H1 (cell line): Measurements from ENCODE around the gene KRTAP6-1. TPM values are rescaled to one million over a fixed set of nuclear protein-coding genes. Genes with fewer than 3 reads are reported as not detected.

Experiments used
- NANOG ChIP-seq: IDR thresholded peaks from 2 replicates; pipeline ENCODE4 v1.6.1; 2011; ENCODE audit warnings: low read length, low read depth, mild to moderate bottlenecking, inconsistent platforms; ENCODE audit not compliant: insufficient read depth, poor library complexity, severe bottlenecking
- polyA plus RNA-seq, 7 experiments: library from polyadenylated mRNA; depleted of rRNA in 3 of 7; stranded (reverse) in 5 of 7; unstranded in 2 of 7; fragments of >200 nt in 5 of 7; fragments of 200-250 nt in 2 of 7; gene quantifications; 1 replicate in 5 of 7; 2 replicates in 1 of 7; 4 replicates in 1 of 7; pipeline versions ENCODE4 v1.2.1 to v1.2.3, GENCODE V29; 2011 to 2013; ENCODE audit warnings: missing spikeins in 2 of 7, mixed read lengths in 2 of 7
- total RNA-seq: library from RNA; stranded (reverse); fragmentation: NEBNext Ultra II Directional; extraction: Animal tissue kit (Norgen Biotek cat#: 25700); gene quantifications from 2 replicates; pipeline ENCODE4 v1.2.1, GENCODE V29; 2021
- TF ChIP-seq, protein P1 (sequence below), 3 experiments: IDR thresholded peaks; 1 replicate in 2 of 3; 2 replicates in 1 of 3; pipeline versions ENCODE4 v1.5.1 to v1.6.1; 2011; ENCODE audit warnings: low read length in 3 of 3, mild to moderate bottlenecking in 3 of 3, inconsistent platforms in 2 of 3, low read depth in 1 of 3, moderate library complexity in 1 of 3; ENCODE audit not compliant: insufficient read depth in 1 of 3; ENCODE audit errors: control extremely low read depth in 1 of 3

KRTAP6-1 gene
- total and polyA plus RNA-seq, 2 of the 8 experiments (the other 6 are each of a cell fraction or from before 2014, with no cell fraction given), result not detected

DNA sequence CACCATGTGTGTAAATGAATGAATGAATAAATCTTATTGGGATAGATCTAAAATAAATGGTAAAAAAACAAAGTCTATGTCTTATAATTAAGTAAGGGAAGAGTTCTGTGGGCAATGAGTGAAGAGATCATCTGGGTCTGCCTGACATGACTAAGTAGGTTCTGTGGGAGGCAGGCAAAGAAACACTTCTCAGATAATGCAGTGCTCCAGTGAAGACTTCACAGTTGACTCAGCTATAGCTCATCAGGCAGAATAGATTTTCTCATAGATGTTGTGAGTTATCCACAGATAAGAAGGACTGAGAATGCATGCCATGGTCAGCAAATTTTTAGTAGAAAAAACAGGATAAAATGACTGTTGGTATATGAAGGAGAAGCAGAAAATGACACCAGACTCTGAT is 36.0 kb downstream of the KRTAP6-1 start (continued):
- TF ChIP-seq, protein P1, sequence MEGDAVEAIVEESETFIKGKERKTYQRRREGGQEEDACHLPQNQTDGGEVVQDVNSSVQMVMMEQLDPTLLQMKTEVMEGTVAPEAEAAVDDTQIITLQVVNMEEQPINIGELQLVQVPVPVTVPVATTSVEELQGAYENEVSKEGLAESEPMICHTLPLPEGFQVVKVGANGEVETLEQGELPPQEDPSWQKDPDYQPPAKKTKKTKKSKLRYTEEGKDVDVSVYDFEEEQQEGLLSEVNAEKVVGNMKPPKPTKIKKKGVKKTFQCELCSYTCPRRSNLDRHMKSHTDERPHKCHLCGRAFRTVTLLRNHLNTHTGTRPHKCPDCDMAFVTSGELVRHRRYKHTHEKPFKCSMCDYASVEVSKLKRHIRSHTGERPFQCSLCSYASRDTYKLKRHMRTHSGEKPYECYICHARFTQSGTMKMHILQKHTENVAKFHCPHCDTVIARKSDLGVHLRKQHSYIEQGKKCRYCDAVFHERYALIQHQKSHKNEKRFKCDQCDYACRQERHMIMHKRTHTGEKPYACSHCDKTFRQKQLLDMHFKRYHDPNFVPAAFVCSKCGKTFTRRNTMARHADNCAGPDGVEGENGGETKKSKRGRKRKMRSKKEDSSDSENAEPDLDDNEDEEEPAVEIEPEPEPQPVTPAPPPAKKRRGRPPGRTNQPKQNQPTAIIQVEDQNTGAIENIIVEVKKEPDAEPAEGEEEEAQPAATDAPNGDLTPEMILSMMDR (IDR thresholded peaks at IDR 0.05; ENCODE audit: control extremely low read depth in 1 of 3, insufficient read depth in 1 of 3, low read depth in 1 of 3, low read length in 3 of 3), result no peak
- TF ChIP-seq NANOG, result no peak
